HG02938 (cell line): ENCODE measurements around the gene PVRIG.
"Not testable (repeated sequence)": the region's sequence is repeated elsewhere in the genome, so short reads cannot be mapped to it uniquely, and the experiment has no call there.

Experiments
- ATAC-seq: cut with Tn5 transposase; IDR thresholded peaks from one replicate; pipeline ENCODE4 v1.9.1; 2021; ENCODE audit warnings: mild to moderate bottlenecking, moderate library complexity; ENCODE audit not compliant: unreplicated experiment

PVRIG gene

DNA sequence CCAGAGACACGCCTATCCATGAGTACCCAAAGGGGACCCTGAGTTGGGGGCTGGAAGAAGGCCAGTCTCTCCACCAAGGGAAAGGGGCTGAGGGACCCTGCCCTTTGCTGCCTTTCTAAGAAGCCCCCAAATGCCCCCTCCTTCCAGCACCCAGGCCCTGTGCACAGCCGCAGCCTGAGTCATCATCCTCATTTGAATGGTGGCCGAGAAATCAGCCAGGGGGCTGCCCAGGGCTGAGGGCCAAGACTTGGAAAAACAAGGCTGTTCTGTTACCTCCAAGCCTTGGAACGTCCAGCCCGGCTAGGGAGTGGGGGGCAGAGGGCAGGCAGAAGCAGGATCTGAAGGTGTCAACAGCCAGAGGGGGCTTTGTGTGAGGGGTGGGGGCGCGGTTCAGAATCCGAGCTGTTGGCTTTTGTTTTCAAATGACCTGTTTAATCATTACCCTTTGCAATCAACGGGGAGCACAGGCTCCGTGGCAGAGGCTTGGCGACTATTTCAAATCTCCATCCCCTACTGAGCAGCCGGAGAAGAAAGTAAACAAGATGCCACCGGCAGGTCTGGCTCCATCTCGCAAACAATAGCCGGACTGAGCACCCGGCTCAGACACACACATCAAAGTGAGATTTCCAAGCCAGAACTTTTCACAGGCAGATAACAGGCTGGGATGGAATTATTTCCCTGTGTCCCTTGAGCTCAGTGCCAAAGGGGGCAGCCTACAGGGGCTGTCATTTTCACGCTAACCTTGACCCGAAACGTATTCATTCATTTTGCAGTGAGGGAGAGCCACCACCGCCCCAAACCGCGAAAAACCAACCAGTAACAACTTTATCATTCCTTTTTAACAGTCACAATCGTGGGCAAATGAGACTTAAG lies 50.5 kb downstream of the PVRIG start:
- ATAC-seq, result not testable (repeated sequence)
